GM12878 (cell line): ENCODE measurements around the gene SFXN4. TPM values are rescaled to one million over a fixed set of nuclear protein-coding genes. Genes with fewer than 3 reads are reported as not detected.

Experiments used
- ATAC-seq: fragments of 200-7000 bp; cut with Tn5 transposase; 3 replicates; pipeline ENCODE4 v1.9.1; 2020; ENCODE audit warnings: mild to moderate bottlenecking, moderate library complexity
- BruUV-seq: library from RNA; stranded (reverse); fragments of 400-500 nt; replicated peaks from 2 replicates; lab custom pipeline; 2021; lab: Mats Ljungman, UMichigan
- CTCF ChIA-PET: fragments of 300-600 bp; sonication (Branson Sonifier 250); formaldehyde crosslinking; extraction: SDS; loops from one replicate; lab custom pipeline; 2021; ENCODE audit warnings: inconsistent platforms; lab: Yijun Ruan, JAX
- POLR2A ChIA-PET: fragments of 350-600 bp; formaldehyde crosslinking; extraction: SDS; loops from one replicate; lab custom pipeline; 2021; ENCODE audit warnings: inconsistent platforms; lab: Charles Lee
- RAD21 ChIA-PET: fragments of 300-600 bp; sonication (Branson Sonifier 250); formaldehyde crosslinking; loops from one replicate; lab custom pipeline; 2023; ENCODE audit warnings: antibody characterized with exemption; ENCODE audit not compliant: unreplicated experiment; lab: Charles Lee
- SMC1A ChIA-PET: fragments of 300-600 bp; sonication (Branson Sonifier 250); formaldehyde crosslinking; loops from one replicate; lab custom pipeline; 2023; ENCODE audit not compliant: unreplicated experiment, uncharacterized antibody; lab: Charles Lee
- DNase-seq: peaks from one replicate; pipeline ENCODE4 v3.0.0-alpha.2; 2011; ENCODE audit warnings: low read depth, low spot score
- FAIRE-seq: peaks from 3 replicates; lab custom pipeline; 2011; peaks lifted over from hg19 to GRCh38; lab: Jason Lieb, UNC
- H2AFZ ChIP-seq: 2 replicates; pipeline ENCODE4 v1.6.0; 2011; ENCODE audit warnings: low read depth, low read length, control low read depth; ENCODE audit not compliant: control insufficient read depth
- H3K27ac ChIP-seq: 2 replicates; pipeline ENCODE4 v1.5.1; 2011; ENCODE audit warnings: control low read depth; ENCODE audit not compliant: control insufficient read depth, insufficient read depth
- H3K27me3 ChIP-seq, 2 experiments: replicated peaks in 1 of 2; 2 replicates each; pipeline versions ENCODE4 v1.6.0 to v1.6.1; 2011; ENCODE audit warnings: low read length in 1 of 2; ENCODE audit not compliant: control insufficient read depth in 2 of 2, insufficient read depth in 2 of 2
- H3K36me3 ChIP-seq, 2 experiments: 2 replicates each; pipeline ENCODE4 v1.5.1; 2011; ENCODE audit warnings: low read length in 1 of 2; ENCODE audit not compliant: control insufficient read depth in 2 of 2, insufficient read depth in 2 of 2
- H3K4me1 ChIP-seq: 2 replicates; pipeline ENCODE4 v1.6.1; 2011; ENCODE audit warnings: mild to moderate bottlenecking, low read length, moderate library complexity, mixed read lengths; ENCODE audit not compliant: control insufficient read depth, insufficient read depth
- H3K4me2 ChIP-seq: 2 replicates; pipeline ENCODE4 v1.6.0; 2011; ENCODE audit warnings: control low read depth; ENCODE audit not compliant: control insufficient read depth, insufficient read depth
- H3K4me3 ChIP-seq: fragments of 200-600 bp; sonication (generic); 2 replicates; pipeline ENCODE4 v1.5.1; 2016
- H3K79me2 ChIP-seq: 2 replicates; pipeline ENCODE4 v1.6.0; 2011; ENCODE audit warnings: low read length; ENCODE audit not compliant: control insufficient read depth, insufficient read depth
- H3K9ac ChIP-seq: 2 replicates; pipeline ENCODE4 v1.8.0; 2011; ENCODE audit warnings: low read length, control low read depth, mixed read lengths; ENCODE audit not compliant: control insufficient read depth, insufficient read depth
- H3K9me3 ChIP-seq: replicated peaks from 3 replicates; pipeline ENCODE4 v1.5.1; 2011; ENCODE audit warnings: mild to moderate bottlenecking, low read length; ENCODE audit not compliant: control insufficient read depth, insufficient read depth
- H4K20me1 ChIP-seq: 2 replicates; pipeline ENCODE4 v1.6.0; 2011; ENCODE audit not compliant: control insufficient read depth, insufficient read depth
- CREB1 ChIP-seq: IDR thresholded peaks from 2 replicates; pipeline ENCODE4 v1.6.1; 2012; ENCODE audit warnings: low read depth, mild to moderate bottlenecking, inconsistent platforms
- FOS ChIP-seq: IDR thresholded peaks from 3 replicates; pipeline ENCODE4 v1.6.1; 2011; ENCODE audit warnings: borderline replicate concordance; ENCODE audit not compliant: insufficient read length; ENCODE audit errors: extremely low read depth
- GATAD2B ChIP-seq: fragments of 450-650 bp; conservative IDR thresholded peaks from 2 replicates; pipeline ENCODE4 v1.6.1; 2017; ENCODE audit warnings: low read depth, mild to moderate bottlenecking, moderate library complexity
- HCFC1 ChIP-seq: fragments of 150-350 bp; IDR thresholded peaks from 2 replicates; pipeline ENCODE4 v1.6.1; 2014; ENCODE audit warnings: low read length
- IRF4 ChIP-seq: IDR thresholded peaks from 2 replicates; pipeline ENCODE4 v1.6.1; 2011; ENCODE audit warnings: low read depth, low read length
- JUNB ChIP-seq: IDR thresholded peaks from 2 replicates; pipeline ENCODE4 v1.6.1; 2016; ENCODE audit warnings: antibody characterized with exemption, mild to moderate bottlenecking
- MLLT1 ChIP-seq: fragments of 450-650 bp; IDR thresholded peaks from 2 replicates; pipeline ENCODE4 v1.6.1; 2016; ENCODE audit warnings: mild to moderate bottlenecking
- POLR2A ChIP-seq: IDR thresholded peaks from 2 replicates; pipeline ENCODE4 v1.6.1; 2011; ENCODE audit warnings: low read depth, mild to moderate bottlenecking, low read length
- RB1 ChIP-seq: fragments of 450-650 bp; formaldehyde crosslinking; IDR thresholded peaks from 2 replicates; pipeline ENCODE4 v1.6.1; 2017; ENCODE audit warnings: mild to moderate bottlenecking, borderline replicate concordance
- RELA ChIP-seq: fragments of 450-650 bp; IDR thresholded peaks from 2 replicates; pipeline ENCODE4 v1.8.0; 2014; ENCODE audit warnings: borderline replicate concordance; ENCODE audit not compliant: partially characterized antibody
- WRNIP1 ChIP-seq: IDR thresholded peaks from 2 replicates; pipeline ENCODE4 v1.6.1; 2011; ENCODE audit warnings: low read depth, low read length, improper control_type of control experiment, borderline replicate concordance
- ZNF24 ChIP-seq: fragments of 450-650 bp; IDR thresholded peaks from 2 replicates; pipeline ENCODE4 v1.6.1; 2017; ENCODE audit warnings: antibody characterized with exemption, mild to moderate bottlenecking
- WGBS: methylation state at CpG from one replicate; pipeline ENCODE4 v1.1.6; 2016; ENCODE audit warnings: low lambda C conversion rate; ENCODE audit not compliant: insufficient replicate concordance, insufficient coverage; ENCODE audit errors: missing lambda C conversion rate; 5-methylcytosine and 5-hydroxymethylcytosine counted together
- in situ Hi-C: fragments of 300-500 bp; cut with MboI; formaldehyde crosslinking; loops from 9 replicates; pipeline ENCODE4 v1.14.3; 2018; ENCODE audit warnings: mixed read lengths
- intact Hi-C: fragments of 100-400 bp; cut with micrococcal nuclease; formaldehyde crosslinking; loops from one replicate; pipeline ENCODE4 v1.14.2; 2022; ENCODE audit not compliant: unreplicated experiment
- polyA plus RNA-seq, 11 experiments: library from polyadenylated mRNA; depleted of rRNA in 4 of 11; unstranded in 6 of 11; stranded (reverse) in 5 of 11; fragments of >200 nt; fragmentation: Nextera tagmentation in 4 of 11; fragmentation: Illumina TruSeq in 1 of 11; extraction: Ambion mirVana in 4 of 11; extraction: Trizol in 1 of 11; gene quantifications; 1 replicate in 1 of 11; 2 replicates in 10 of 11; pipeline versions ENCODE4 v1.2.1 to v1.2.3, GENCODE V29; 2011 to 2016; ENCODE audit warnings: inconsistent platforms in 2 of 11, missing spikeins in 2 of 11, low read depth in 1 of 11
- total RNA-seq, 4 experiments: library from RNA; depleted of rRNA in 3 of 4; stranded (reverse); fragments of >200 nt in 3 of 4; fragmentation: Illumina TruSeq in 1 of 4; extraction: Trizol in 1 of 4; gene quantifications; 2 replicates each; pipeline versions ENCODE4 v1.2.1 to v1.2.3, GENCODE V29; 2013 to 2021
- TF ChIP-seq, protein P1 (sequence below): IDR thresholded peaks from 2 replicates; pipeline ENCODE4 v1.6.1; 2012; ENCODE audit warnings: low read length, inconsistent platforms
- TF ChIP-seq, protein P2 (sequence below): fragments of 450-650 bp; IDR thresholded peaks from 2 replicates; pipeline ENCODE4 v1.6.1; 2017; ENCODE audit warnings: mild to moderate bottlenecking

The SFXN4 gene
- total and polyA plus RNA-seq, 10 of the 15 experiments (the other 5 are each of a cell fraction or from before 2014, with no cell fraction given): 40.7 to 111 (median 48.8) TPM

GRCh38 chr10:119133949-119134348 is 31.6 kb downstream of the SFXN4 start:
- Histone ChIP-seq H2AFZ (no peak overlapping the region), H3K9ac (no peak overlapping the region), H3K79me2 (no peaks in the 10 kb centered on the region), H4K20me1 (no peaks in the 10 kb centered on the region), H3K4me1 (peaks cover 14% of the 10 kb centered on the region), H3K36me3 (peaks cover 0 to 5% of the 10 kb centered on the region in 2 experiments; a peak in 2 of 4 replicates), H3K9me3 (no peaks in the 10 kb centered on the region), H3K4me3 (no peak overlapping the region), H3K4me2 (no peak overlapping the region), H3K27ac (no peak overlapping the region), H3K27me3 (no peaks in the 10 kb centered on the region)
- intact Hi-C loops: no loop called here
- RAD21 ChIA-PET: no interaction called here
- TF ChIP-seq IRF4: no peak
- no peak for TF ChIP-seq POLR2A
- TF ChIP-seq, protein P1, sequence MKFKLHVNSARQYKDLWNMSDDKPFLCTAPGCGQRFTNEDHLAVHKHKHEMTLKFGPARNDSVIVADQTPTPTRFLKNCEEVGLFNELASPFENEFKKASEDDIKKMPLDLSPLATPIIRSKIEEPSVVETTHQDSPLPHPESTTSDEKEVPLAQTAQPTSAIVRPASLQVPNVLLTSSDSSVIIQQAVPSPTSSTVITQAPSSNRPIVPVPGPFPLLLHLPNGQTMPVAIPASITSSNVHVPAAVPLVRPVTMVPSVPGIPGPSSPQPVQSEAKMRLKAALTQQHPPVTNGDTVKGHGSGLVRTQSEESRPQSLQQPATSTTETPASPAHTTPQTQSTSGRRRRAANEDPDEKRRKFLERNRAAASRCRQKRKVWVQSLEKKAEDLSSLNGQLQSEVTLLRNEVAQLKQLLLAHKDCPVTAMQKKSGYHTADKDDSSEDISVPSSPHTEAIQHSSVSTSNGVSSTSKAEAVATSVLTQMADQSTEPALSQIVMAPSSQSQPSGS: no peak; the same call in 1 of the 2 replicates
- TF ChIP-seq HCFC1: no peak
- peak; percentile 12; the same call in 1 of the 2 replicates for TF ChIP-seq CREB1
- TF ChIP-seq FOS: no peak
- TF ChIP-seq, protein P2, sequence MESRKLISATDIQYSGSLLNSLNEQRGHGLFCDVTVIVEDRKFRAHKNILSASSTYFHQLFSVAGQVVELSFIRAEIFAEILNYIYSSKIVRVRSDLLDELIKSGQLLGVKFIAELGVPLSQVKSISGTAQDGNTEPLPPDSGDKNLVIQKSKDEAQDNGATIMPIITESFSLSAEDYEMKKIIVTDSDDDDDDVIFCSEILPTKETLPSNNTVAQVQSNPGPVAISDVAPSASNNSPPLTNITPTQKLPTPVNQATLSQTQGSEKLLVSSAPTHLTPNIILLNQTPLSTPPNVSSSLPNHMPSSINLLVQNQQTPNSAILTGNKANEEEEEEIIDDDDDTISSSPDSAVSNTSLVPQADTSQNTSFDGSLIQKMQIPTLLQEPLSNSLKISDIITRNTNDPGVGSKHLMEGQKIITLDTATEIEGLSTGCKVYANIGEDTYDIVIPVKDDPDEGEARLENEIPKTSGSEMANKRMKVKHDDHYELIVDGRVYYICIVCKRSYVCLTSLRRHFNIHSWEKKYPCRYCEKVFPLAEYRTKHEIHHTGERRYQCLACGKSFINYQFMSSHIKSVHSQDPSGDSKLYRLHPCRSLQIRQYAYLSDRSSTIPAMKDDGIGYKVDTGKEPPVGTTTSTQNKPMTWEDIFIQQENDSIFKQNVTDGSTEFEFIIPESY: no peak
- no peak for TF ChIP-seq GATAD2B
- TF ChIP-seq MLLT1: no peak
- TF ChIP-seq JUNB: 0 out of 2 replicates have a peak, but pooled peaks have one; percentile 5
- TF ChIP-seq RELA: no peak
- TF ChIP-seq WRNIP1: no peak
- TF ChIP-seq ZNF24: peak; percentile 75
- no peak for TF ChIP-seq RB1
- BruUV-seq: no TSS peak
- POLR2A ChIA-PET: no interaction called here
- 39% methylated on average over 8 of the region's 8 CpGs for WGBS
- DNase-seq: no peak
- no peak for FAIRE-seq
- SMC1A ChIA-PET: no interaction called here
- in situ Hi-C loops: no loop called here
- CTCF ChIA-PET: no interaction called here
- ATAC-seq: no peak; the same call in 2 of the 3 replicates
